ENCODE data around the gene EXTL1. TPM values are rescaled to one million over a fixed set of nuclear protein-coding genes. Genes with fewer than 3 reads are reported as not detected.

EXTL1 gene
- total RNA-seq, 1 donor from 2014 or later: 0.95 TPM

DNA sequence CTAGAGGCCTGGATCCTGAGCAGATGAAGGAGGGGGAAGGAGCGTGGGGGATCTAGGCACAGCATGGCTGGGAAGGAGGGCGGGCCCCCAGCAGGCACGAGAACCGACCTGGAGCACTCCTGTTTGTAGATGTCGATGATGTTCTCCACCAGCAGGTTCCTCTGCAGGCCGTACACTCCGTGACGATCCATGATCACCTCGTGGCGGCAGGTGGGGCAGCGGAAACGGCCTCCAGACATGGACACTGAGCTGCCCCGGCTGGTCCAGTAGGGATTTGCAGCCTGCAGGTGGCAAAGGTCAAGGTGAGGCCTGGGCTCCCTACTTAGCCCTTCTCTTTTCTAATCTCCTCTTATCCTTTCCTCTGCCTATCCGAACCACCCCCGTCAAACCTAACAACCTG is 44.6 kb downstream of the EXTL1 start:
- Histone ChIP-seq H3K9ac (no peak overlapping the region), H3K9me3 (ENCODE audit: low read depth) (no peaks in the 10 kb centered on the region), H3K27ac (no peak overlapping the region), H2AFZ (replicated peaks) (no peak overlapping the region), H3K4me2 (no peak overlapping the region), H3K27me3 (no peaks in the 10 kb centered on the region), H3K4me1 (no peaks in the 10 kb centered on the region), H4K20me1 (ENCODE audit: low read depth) (no peaks in the 10 kb centered on the region), H3K79me2 (ENCODE audit: low read depth) (no peaks in the 10 kb centered on the region), H3F3A (ENCODE audit: low read depth) (no peaks in the 10 kb centered on the region), H3K4me3 (no peak overlapping the region), H3K36me3 (no peaks in the 10 kb centered on the region)
- Mint-ChIP-seq H3K4me3 (peak overlapping the region; percentile 45), H3K4me1 (peaks cover 4% of the 10 kb centered on the region), H3K27ac (peak overlapping the region; percentile 78), H3K27me3 (ENCODE audit: insufficient read depth, low read depth) (peaks cover 9% of the 10 kb centered on the region), H3K9me3 (no peaks in the 10 kb centered on the region), H3K36me3 (no peaks in the 10 kb centered on the region)
- no peak for TF ChIP-seq EZH2phosphoT487 (IDR thresholded peaks at IDR 0.05)
- TF ChIP-seq EZH2 (IDR thresholded peaks at IDR 0.05): no peak
- no peak for DNase-seq (ENCODE audit: low spot score)

DNA sequence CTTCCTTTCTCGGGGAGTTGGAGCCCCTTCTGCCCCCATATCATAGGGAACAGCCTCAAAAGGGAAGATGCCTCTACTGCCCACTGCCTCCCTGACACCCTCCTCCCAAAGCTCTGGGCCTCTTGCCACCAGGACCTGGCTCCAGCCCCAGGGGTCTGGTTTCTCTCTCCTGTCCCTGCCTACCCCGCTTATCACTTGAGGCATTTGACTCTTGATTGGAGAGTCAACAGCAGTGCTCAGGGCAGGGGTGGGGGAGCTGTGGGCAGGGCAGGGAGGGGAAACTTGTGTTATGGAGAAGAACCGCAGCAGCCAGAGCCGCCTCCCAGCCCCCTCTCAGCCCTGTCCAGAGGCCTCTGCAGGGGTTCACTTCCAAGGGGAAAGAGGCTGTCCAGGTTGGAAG is 45.3 kb downstream of the EXTL1 start:
- H3K4me3 Mint-ChIP-seq: no peak overlapping the region
- no peak for DNase-seq (ENCODE audit: low spot score)

GRCh38 chr1:26067432-26067911 is 45.9 kb downstream of the EXTL1 start, which contains the start of gene TRIM63:
Gene TRIM63 (minus strand): TSS chr1:26067630. CDS start chr1:26067494, 136 bp downstream.
- Mint-ChIP-seq H3K9me3 (no peaks in the 10 kb centered on the region), H3K27ac (no peak within 1 kb of the TSS), H3K27me3 (ENCODE audit: insufficient read depth, low read depth) (peaks cover 11% of the 10 kb centered on the region), H3K4me1 (peaks cover 4% of the 10 kb centered on the region), H3K4me3 (peak within 1 kb of the TSS; percentile 45), H3K36me3 (no peaks in the 10 kb centered on the region)
- H4K20me1 ChIP-seq (ENCODE audit: low read depth): no peaks in the 10 kb centered on the region
- no peaks in the 10 kb centered on the region for H3K9me3 ChIP-seq (ENCODE audit: low read depth)
- no peak within 1 kb of the TSS for H2AFZ ChIP-seq (replicated peaks)
- H3K79me2 ChIP-seq (ENCODE audit: low read depth): no peaks in the 10 kb centered on the region
- no peaks in the 10 kb centered on the region for H3K36me3 ChIP-seq
- TF ChIP-seq, protein P1, sequence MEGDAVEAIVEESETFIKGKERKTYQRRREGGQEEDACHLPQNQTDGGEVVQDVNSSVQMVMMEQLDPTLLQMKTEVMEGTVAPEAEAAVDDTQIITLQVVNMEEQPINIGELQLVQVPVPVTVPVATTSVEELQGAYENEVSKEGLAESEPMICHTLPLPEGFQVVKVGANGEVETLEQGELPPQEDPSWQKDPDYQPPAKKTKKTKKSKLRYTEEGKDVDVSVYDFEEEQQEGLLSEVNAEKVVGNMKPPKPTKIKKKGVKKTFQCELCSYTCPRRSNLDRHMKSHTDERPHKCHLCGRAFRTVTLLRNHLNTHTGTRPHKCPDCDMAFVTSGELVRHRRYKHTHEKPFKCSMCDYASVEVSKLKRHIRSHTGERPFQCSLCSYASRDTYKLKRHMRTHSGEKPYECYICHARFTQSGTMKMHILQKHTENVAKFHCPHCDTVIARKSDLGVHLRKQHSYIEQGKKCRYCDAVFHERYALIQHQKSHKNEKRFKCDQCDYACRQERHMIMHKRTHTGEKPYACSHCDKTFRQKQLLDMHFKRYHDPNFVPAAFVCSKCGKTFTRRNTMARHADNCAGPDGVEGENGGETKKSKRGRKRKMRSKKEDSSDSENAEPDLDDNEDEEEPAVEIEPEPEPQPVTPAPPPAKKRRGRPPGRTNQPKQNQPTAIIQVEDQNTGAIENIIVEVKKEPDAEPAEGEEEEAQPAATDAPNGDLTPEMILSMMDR (IDR thresholded peaks at IDR 0.05): no peak
- no peak for TF ChIP-seq EZH2 (IDR thresholded peaks at IDR 0.05)
- H3K27ac ChIP-seq: no peak within 1 kb of the TSS
- no peaks in the 10 kb centered on the region for H3K27me3 ChIP-seq
- H3K4me2 ChIP-seq: no peak within 1 kb of the TSS
- DNase-seq (ENCODE audit: low spot score): no peak
- no peak within 1 kb of the TSS for H3K4me3 ChIP-seq
- H3K4me1 ChIP-seq: no peaks in the 10 kb centered on the region
- H3F3A ChIP-seq (ENCODE audit: low read depth): no peaks in the 10 kb centered on the region
- H3K9ac ChIP-seq: no peak within 1 kb of the TSS

More for the DNA sequence above, 45.3 kb downstream of the EXTL1 start:
- H2AFZ ChIP-seq (replicated peaks): no peak overlapping the region
- Mint-ChIP-seq H3K36me3 (no peaks in the 10 kb centered on the region), H3K4me1 (peaks cover 4% of the 10 kb centered on the region), H3K27me3 (ENCODE audit: insufficient read depth, low read depth) (peaks cover 9% of the 10 kb centered on the region), H3K27ac (no peak overlapping the region), H3K9me3 (no peaks in the 10 kb centered on the region)
- H3K9me3 ChIP-seq (ENCODE audit: low read depth): no peaks in the 10 kb centered on the region
- H3K27me3 ChIP-seq: no peaks in the 10 kb centered on the region
- no peak for TF ChIP-seq EZH2phosphoT487 (IDR thresholded peaks at IDR 0.05)
- no peak for TF ChIP-seq EZH2 (IDR thresholded peaks at IDR 0.05)
- TF ChIP-seq, protein P1 (IDR thresholded peaks at IDR 0.05): no peak
- H3K4me3 ChIP-seq: no peak overlapping the region
- H4K20me1 ChIP-seq (ENCODE audit: low read depth): no peaks in the 10 kb centered on the region
- H3F3A ChIP-seq (ENCODE audit: low read depth): no peaks in the 10 kb centered on the region
- no peaks in the 10 kb centered on the region for H3K79me2 ChIP-seq (ENCODE audit: low read depth)
- no peak overlapping the region for H3K4me2 ChIP-seq
- no peak overlapping the region for H3K9ac ChIP-seq
- no peak overlapping the region for H3K27ac ChIP-seq
- H3K4me1 ChIP-seq: no peaks in the 10 kb centered on the region
- no peaks in the 10 kb centered on the region for H3K36me3 ChIP-seq

- no peaks in the 10 kb centered on the region for H3K79me2 ChIP-seq (ENCODE audit: low read depth)
- Mint-ChIP-seq H3K4me1 (peaks cover 4% of the 10 kb centered on the region), H3K4me3 (no peak overlapping the region), H3K27ac (no peak overlapping the region), H3K27me3 (ENCODE audit: insufficient read depth, low read depth) (peaks cover 11% of the 10 kb centered on the region), H3K9me3 (no peaks in the 10 kb centered on the region), H3K36me3 (no peaks in the 10 kb centered on the region)
- TF ChIP-seq EZH2phosphoT487 (IDR thresholded peaks at IDR 0.05): no peak
- TF ChIP-seq, protein P1 (IDR thresholded peaks at IDR 0.05): no peak
- TF ChIP-seq EZH2 (IDR thresholded peaks at IDR 0.05): no peak
- DNase-seq (ENCODE audit: low spot score): no peak
- no peak overlapping the region for H3K4me2 ChIP-seq
- H3K36me3 ChIP-seq: no peaks in the 10 kb centered on the region
- H3K9me3 ChIP-seq (ENCODE audit: low read depth): no peaks in the 10 kb centered on the region
- H3K27ac ChIP-seq: no peak overlapping the region
- H3F3A ChIP-seq (ENCODE audit: low read depth): no peaks in the 10 kb centered on the region
- H3K9ac ChIP-seq: no peak overlapping the region
- H3K27me3 ChIP-seq: no peaks in the 10 kb centered on the region
- no peaks in the 10 kb centered on the region for H3K4me1 ChIP-seq
- no peak overlapping the region for H3K4me3 ChIP-seq
- no peak overlapping the region for H2AFZ ChIP-seq (replicated peaks)
- H4K20me1 ChIP-seq (ENCODE audit: low read depth): no peaks in the 10 kb centered on the region
These were observed 48.3 kb downstream of the EXTL1 start for GRCh38 chr1:26069941-26070295.
